GOT3 (cell line): ENCODE results near the gene SLC4A5.

Source experiments
- DNase-seq: peaks from one replicate; lab custom pipeline; 2025; ENCODE audit warnings: mixed read lengths; lab: John Stamatoyannopoulos, UW

SLC4A5 gene, protein sequence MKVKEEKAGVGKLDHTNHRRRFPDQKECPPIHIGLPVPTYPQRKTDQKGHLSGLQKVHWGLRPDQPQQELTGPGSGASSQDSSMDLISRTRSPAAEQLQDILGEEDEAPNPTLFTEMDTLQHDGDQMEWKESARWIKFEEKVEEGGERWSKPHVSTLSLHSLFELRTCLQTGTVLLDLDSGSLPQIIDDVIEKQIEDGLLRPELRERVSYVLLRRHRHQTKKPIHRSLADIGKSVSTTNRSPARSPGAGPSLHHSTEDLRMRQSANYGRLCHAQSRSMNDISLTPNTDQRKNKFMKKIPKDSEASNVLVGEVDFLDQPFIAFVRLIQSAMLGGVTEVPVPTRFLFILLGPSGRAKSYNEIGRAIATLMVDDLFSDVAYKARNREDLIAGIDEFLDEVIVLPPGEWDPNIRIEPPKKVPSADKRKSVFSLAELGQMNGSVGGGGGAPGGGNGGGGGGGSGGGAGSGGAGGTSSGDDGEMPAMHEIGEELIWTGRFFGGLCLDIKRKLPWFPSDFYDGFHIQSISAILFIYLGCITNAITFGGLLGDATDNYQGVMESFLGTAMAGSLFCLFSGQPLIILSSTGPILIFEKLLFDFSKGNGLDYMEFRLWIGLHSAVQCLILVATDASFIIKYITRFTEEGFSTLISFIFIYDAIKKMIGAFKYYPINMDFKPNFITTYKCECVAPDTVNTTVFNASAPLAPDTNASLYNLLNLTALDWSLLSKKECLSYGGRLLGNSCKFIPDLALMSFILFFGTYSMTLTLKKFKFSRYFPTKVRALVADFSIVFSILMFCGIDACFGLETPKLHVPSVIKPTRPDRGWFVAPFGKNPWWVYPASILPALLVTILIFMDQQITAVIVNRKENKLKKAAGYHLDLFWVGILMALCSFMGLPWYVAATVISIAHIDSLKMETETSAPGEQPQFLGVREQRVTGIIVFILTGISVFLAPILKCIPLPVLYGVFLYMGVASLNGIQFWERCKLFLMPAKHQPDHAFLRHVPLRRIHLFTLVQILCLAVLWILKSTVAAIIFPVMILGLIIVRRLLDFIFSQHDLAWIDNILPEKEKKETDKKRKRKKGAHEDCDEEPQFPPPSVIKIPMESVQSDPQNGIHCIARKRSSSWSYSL

GRCh38 chr2:74343316-74343715 is at the start of gene SLC4A5:
TSS of gene SLC4A5 (minus strand) at chr2:74343416. CDS start at chr2:74315023, 28,393 bp downstream.
- DNase-seq: no peak

DNA sequence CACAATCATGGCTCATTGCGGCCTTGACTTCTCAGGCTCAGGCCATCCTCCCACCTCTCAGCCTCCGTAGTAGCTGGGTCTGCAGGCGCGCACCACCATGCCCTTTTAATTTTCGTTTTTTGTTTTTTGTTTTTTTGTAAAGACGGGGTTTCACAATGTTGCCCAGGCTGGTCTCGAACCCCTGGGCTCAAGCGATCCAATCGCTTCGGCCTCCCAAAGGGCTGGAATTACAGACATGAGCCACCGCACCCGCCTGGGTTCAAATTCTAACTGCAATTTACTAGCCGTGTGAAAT is 49.2 kb upstream of the SLC4A5 start:
- no peak for DNase-seq

DNA sequence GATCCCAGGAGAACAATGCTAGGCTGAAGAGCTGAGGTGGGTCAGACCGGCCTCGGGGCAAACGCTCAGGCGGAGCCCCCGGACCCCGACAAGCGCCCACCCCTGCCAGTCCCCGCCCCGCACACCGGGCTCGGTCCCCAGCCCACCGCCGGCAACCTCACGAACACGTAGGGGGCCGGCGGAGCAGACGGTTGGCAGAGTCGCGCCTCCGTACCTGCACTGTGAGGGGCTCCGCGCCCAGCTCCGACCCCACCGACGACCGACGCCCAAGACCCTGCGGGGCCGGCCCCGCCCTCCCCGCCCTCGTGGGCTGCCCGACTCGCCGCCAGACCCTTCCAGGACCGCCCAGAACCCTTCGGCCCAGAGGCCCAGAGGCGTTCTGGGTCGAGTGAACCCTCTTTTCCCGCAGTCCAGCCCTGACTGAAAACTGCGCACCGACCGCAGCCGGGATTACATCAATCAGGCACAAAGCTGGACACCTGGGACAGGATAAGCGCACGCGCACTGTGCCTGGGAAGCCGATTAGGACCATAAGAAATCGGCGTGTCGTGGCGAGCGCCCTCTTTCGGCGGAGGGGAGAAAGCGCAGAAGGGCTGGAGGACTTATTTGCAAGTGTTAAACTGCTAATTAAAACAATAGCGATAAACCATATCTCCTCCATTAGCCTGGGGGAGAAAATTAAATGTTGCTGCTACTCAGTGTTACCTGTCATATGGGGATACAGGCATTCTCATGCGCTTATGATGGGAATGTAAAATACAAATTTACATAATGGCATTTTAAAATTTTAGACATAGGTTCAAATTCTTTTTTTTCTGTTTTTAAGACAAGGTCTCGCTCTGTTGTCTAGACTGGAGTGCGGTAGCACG is 48.6 kb upstream of the SLC4A5 start:
- DNase-seq: peak; percentile 61

DNA sequence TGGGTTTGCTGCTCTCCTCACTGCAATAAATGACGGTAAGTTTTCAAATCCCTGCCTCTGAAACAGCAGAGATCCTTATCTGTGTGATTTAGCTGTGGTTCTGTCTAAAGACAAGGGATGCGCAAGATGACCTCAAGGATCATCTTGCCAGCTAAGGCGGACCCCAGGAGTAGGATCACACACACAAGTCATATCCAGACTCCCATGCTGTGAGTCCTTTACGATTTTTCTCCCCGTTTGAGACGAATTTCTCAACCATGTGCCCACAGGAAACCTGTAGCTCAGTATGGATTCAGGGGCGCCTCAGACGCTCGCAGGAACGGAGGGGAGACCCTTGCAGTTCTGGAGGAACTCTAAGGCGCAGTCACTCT is 48.0 kb upstream of the SLC4A5 start:
- no peak for DNase-seq

DNA sequence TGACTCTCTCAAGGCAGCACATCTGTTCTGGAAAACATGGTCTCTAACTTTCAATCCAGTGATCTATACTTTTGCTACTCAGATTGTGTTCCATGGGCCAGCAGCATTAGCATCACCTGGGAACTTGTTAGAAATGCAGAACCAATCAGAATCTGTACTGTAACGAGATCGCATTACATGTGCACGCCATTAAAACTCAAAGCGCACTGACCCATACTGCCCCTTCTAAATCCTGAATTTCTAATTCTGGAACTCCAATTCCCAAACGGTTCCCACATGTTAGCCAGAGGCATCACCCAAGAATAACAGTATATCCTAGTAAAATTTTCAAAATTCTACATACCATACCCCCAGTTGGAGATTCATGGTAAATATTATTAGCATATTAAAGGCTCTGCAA is 47.4 kb upstream of the SLC4A5 start:
- no peak for DNase-seq

GRCh38 chr2:74387346-74387745 is 44.1 kb upstream of the SLC4A5 start:
- DNase-seq: no peak

GRCh38 chr2:74385396-74385795 is 42.2 kb upstream of the SLC4A5 start:
- no peak for DNase-seq

DNA sequence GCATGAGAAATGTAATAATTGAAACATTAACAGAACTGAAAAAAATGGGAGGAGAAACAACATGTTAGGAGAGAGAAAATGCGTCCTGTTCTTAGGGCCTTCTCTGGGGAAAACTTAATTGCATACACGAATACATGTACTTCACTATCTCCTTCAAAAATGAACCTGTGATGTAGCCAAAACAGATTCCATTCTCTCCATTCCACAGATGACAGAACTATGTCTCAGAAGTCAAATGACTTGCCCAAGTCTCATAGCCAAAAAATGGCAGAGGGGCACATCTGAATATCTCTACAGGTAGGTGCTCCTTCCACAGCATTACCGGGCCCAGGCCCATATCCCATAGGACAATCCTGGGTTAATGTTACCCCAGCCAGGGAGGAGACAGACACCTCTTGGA is 40.8 kb upstream of the SLC4A5 start:
- DNase-seq: no peak

DNA sequence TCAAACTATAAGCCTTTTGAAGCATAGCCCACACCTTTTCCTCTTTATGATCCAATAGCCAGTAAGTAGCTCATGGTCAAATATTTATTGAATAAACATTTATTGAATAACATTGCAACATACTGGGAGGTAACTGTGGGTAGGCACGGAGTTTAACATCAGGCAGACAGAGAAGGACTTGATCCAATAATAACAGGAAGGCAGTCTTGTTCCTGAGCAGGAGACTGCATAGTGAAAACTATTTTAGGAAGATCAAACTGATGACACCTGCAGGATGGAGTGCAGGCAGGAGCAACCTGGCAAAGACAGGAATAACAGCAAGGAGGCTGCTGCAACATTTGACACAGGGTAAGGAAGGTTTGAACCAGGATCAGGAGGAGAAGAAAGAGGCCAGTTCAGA is 40.0 kb upstream of the SLC4A5 start:
- DNase-seq: no peak

DNA sequence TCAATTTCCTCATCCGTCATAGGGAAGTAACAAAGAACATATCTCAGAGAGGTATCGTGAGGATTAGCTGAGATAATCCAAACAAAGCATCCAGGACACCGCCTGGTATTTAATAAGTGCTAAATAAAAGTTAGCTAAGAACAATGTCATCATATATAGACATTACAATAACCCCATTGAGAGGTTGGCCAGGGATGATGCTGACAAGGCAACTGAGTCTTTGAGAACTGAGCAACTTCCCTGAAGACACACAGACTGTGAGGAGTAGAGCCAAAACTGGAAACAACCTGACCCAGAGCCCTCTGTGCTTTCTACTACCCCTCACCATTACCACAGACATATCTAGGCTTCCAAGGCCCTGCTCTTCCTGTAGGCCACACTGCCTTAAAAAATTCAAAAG is 38.5 kb upstream of the SLC4A5 start:
- no peak for DNase-seq

GRCh38 chr2:74379851-74380789 is 36.9 kb upstream of the SLC4A5 start, which contains the start of gene DCTN1:
TSS of gene DCTN1 (minus strand) at chr2:74380311. CDS start at chr2:74380037, 274 bp downstream.
- DNase-seq: no peak

- DNase-seq: no peak
Observed at GRCh38 chr2:74378007-74378406, 34.8 kb upstream of the SLC4A5 start.

DNA sequence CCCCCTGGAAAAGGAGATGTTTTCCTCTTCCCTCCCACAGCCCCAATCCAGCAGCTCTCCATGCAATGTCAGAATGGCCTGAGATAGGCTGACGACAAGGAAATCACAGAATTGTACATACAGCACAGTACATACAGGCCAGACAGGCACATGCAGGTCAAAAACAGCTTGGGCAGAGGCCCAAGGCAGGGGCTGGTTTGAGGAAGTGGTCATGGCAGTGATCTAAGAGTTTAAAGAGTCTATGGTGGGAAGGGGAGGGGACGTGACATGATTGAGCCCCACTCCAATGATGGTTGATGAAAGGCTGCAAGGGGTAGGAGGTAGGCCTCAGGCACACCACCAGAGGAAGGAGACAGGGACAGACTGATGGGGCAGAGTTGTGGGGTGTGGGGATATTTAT is 32.6 kb upstream of the SLC4A5 start:
- no peak for DNase-seq

DNA sequence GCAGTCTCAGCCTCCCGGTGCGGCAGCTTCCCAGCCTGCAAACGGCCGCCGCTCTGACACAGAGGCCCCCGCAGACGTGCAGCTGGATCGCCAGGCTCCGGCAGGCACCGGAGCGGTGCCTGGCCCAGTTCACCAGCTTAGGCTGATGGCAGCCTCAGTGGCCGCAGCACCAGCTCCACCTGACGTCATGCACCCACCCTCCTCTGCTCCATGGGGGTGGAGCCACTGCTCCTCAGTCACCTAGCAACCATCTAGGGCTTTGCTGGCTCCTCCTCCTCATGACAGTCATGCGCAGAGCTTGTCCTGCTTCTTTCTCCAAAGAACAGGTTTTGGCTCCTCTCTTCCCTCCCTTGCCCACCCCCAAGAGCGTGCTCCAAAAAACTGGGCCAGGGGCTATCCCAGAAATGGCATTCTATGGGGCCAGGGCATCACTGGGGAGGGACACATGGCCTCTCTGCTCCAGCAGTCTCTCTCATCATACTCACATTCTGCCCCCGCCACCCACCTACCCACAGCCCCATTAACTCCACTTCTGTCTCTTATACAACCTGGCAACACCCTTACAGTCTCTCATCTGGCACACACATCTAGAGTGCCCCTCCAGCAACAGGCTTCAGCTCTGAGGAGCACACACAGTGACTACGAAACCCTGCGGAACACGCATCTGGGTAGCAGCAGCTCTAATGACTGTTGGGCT is 31.4 kb upstream of the SLC4A5 start:
- DNase-seq: no peak

DNA sequence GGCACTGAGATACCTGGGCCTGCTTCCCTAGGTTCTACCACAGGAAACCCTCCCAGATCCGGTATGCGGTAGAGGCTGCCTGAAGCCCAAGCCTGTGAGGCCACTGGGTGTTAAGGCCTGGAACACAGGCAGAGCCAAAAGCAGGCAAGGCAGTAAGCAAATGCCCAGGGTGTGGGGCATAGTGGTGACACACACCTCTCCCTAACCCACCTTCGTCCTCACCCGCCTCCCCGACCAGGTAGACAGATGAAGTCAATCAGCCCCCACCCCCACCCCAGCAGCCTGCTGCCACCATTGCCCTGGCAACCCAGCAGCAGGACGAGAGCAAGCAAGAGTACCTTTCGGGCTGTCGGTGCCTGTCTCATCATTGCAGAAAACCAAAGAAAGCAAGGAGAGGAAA is 30.8 kb upstream of the SLC4A5 start:
- no peak for DNase-seq

- DNase-seq: no peak
Observed at GRCh38 chr2:74373221-74373676, 30.0 kb upstream of the SLC4A5 start.

DNA sequence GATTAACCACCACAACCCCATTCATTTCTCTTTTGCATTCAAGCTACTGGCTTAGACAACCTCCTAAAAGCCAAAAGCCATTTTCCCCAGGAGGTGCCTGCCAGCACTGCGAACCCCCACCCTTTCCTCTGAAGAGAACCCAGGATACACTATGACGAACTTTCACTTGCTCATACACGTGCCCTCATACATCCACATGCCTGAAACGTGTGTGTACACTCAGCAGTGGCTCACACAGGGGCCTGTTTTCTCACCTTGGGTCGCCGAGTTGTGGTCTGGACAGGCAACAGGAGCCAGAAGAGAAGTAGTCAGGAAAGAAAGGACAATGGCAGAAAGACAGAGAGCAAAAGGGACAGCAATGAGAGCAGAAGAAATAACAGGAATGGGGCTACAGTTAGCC is 29.5 kb upstream of the SLC4A5 start:
- DNase-seq: no peak

DNA sequence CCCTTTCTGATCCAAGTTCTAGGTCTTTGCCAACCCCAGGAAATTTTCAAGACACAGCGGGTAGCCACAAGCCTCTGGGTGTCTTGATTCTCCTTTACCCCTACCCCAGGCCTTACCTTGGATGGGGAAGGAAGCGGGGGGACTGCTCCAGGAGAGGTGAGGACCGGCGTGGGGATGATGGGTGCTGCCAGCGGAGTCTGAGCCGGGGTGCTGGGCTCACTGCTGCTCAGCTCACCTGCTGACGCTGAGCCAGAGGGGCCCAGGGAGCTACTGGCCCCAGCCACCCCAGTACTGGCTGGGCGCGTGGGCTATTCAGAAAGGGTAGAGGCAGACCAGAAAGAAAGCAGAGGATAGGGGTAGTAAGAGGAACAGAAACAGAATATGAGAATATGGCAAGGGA is 28.2 kb upstream of the SLC4A5 start:
- no peak for DNase-seq

GRCh38 chr2:74369976-74370375 is 26.8 kb upstream of the SLC4A5 start:
- no peak for DNase-seq

DNA sequence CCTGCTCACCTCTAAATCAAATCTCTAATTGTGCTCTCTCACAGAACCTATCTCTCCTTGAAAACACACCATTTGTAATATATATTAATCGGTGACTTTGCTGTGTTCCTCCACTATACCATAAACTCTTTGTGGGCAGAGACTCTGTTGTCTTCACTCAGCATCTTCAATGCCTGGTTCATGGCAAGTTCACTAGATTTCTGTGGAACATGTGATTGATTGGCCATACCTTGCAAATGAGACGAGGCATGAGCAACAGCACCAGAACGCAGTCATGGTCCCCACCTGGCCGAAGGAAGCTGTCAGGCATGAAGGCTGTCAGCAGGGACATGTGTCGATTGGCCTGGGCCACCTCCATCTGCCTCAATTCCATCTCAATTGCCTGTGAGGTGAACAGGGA is 25.3 kb upstream of the SLC4A5 start:
- no peak for DNase-seq
